GM19452 (cell line): ENCODE results near the gene EXD3.
A peak's percentile ranks its signal among the peaks of the same experiment; 100 is the strongest.

Source experiments
- ATAC-seq: cut with Tn5 transposase; IDR thresholded peaks from one replicate; pipeline ENCODE4 v1.9.1; 2021; ENCODE audit not compliant: unreplicated experiment

EXD3 gene

GRCh38 chr9:137309368-137310188 lies 113.4 kb downstream of the EXD3 start:
- no peak for ATAC-seq

GRCh38 chr9:137308057-137308619 lies 114.8 kb downstream of the EXD3 start:
- ATAC-seq: no peak

GRCh38 chr9:137307255-137308056 lies 115.5 kb downstream of the EXD3 start:
- no peak for ATAC-seq

- no peak for ATAC-seq
These were observed 116.1 kb downstream of the EXD3 start for GRCh38 chr9:137306850-137307254.

GRCh38 chr9:137306066-137306849 lies 116.7 kb downstream of the EXD3 start:
- ATAC-seq: no peak

GRCh38 chr9:137305798-137306065 lies 117.2 kb downstream of the EXD3 start:
- ATAC-seq: no peak

GRCh38 chr9:137305060-137305797 lies 117.7 kb downstream of the EXD3 start:
- ATAC-seq: no peak

- no peak for ATAC-seq
These were observed 118.4 kb downstream of the EXD3 start for GRCh38 chr9:137304383-137305059.

GRCh38 chr9:137303893-137304382 lies 119.0 kb downstream of the EXD3 start:
- ATAC-seq: no peak

DNA sequence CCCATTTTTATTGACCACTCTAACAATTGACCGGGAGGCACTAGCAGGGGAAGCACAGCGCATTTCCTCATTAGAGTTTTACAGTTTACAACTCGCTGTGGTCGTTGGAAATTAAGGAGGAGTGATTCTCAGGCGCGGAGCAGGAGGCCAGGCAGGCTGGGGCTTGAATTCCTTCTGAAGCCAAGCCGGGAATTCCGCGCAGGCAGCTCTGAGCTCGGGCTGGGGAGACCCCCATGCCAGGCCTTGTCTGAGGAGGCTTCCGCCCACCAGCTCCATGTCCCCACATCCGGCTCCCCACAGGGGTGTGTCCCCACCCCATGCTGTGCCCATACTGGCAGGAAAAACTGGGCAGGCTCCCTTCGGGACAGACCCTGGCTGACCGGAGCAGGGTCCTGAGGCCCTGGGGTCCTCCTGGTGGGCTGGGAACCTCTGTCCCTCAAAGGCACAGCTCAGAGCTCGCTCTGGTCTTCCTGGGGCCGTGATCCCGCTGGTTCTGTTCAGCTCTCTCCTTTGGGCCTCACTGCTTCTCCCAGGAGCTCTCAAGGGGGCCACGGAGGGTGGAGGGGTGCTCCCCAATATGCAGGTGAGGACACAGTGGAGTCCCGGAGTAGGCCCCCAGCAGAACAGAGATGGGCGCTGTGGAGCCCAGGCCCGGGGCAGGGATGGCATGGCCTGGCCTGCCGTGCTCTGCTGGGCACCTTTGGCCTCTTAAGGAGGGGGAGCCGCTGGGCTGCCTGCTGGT lies 119.6 kb downstream of the EXD3 start:
- ATAC-seq: no peak

- ATAC-seq: peak; percentile 49
These were observed 120.4 kb downstream of the EXD3 start for GRCh38 chr9:137302449-137303150.

GRCh38 chr9:137302118-137302448 lies 120.9 kb downstream of the EXD3 start, which contains the start of gene NRARP:
NRARP (minus strand) TSS chr9:137302271; CDS start chr9:137301928, 343 bp downstream.
- peak; percentile 58 for ATAC-seq

GRCh38 chr9:137301081-137301947 lies 121.6 kb downstream of the EXD3 start:
- peak; percentile 12 for ATAC-seq

DNA sequence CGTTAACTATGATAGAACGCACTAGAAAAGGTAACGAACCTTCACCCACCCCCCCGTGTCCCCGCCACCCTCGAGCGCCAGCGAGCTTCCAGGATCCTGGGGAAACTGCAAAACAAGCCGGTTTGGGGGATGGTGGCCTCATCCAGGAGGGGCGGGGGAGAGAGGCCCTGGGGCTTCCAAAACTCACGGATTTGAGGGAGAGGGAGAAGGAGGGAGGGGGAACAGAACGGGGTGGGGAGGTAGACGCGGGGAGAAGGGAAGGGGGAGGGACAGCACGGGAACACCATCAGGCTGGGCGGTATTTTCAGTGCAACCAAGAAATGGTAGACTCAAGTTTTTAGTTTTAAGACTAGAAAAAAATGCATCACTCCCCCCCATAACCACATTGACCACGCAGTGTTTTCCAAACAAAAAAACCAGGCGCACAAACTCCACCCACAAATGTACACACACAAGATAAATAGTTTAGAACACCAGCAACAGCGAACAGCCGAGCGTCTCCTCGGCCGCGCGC lies 122.3 kb downstream of the EXD3 start:
- ATAC-seq: no peak

DNA sequence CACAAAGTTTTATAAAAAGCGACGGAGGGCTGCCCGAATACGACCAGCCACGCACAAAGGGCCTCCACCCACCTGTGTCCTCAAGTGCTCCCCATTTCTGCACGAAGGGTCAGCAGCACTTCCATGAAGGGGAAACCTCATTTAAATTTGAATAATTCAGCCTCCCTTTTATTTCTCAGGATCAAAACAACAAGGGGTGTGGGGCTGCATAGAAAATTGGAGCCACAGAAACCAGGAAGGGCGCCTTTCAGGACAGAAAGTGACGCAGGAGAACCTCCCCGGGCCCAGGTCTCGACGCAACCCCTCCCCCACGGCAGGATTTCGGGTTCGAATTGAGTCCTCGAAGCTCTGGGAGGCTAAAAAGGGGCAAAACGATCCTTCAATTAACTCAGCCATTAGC lies 123.0 kb downstream of the EXD3 start:
- no peak for ATAC-seq

DNA sequence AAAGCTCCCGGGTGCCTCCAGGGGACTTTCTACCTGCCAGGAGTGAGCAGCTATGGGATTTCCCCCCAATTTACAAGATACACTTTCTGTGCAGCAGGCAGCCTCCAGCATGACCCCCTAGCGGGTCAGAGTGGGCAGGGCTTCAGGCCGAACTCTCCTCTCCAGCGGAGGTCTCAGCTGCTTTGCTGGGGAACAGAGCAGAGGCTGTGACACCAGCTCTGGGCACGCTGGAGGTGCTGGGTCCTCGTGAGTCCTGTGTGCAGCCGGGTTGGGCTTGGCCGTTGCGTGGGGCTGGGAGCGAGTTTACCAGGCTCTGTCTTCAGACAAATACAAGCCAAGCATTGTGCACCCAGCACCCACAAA lies 123.8 kb downstream of the EXD3 start:
- ATAC-seq: no peak

- no peak for ATAC-seq
These were observed 124.4 kb downstream of the EXD3 start for GRCh38 chr9:137298401-137299202.
